K562 (cell line): ENCODE data around the gene TRIM38. TPM values are rescaled to one million over a fixed set of nuclear protein-coding genes. Genes with fewer than 3 reads are reported as not detected.
A peak's percentile ranks its signal among the peaks of the same experiment; 100 is the strongest.

Experiments
- ATAC-seq: fragments of 200-7000 bp; cut with Tn5 transposase; 3 replicates; pipeline ENCODE4 v1.9.1; 2020; ENCODE audit warnings: moderate library complexity
- BruUV-seq: library from RNA; stranded (reverse); fragments of 400-500 nt; replicated peaks from 2 replicates; lab custom pipeline; 2021; lab: Mats Ljungman, UMichigan
- CTCF ChIA-PET: fragments of 300-600 bp; formaldehyde crosslinking; extraction: SDS; loops from one replicate; lab custom pipeline; 2021; ENCODE audit warnings: low intra/inter-chr PET ratio; lab: Yijun Ruan, JAX
- POLR2A ChIA-PET: fragments of 300-600, 350-650 bp; sonication (Branson Sonifier 250); formaldehyde crosslinking; extraction: SDS; loops from one replicate; lab custom pipeline; 2021; ENCODE audit warnings: antibody characterized with exemption, inconsistent platforms; lab: Yijun Ruan, JAX
- DNase-seq, 4 experiments: peaks; one replicate each; pipeline versions ENCODE4 v3.0.0 to v3.0.0-alpha.2; 2011 to 2018; ENCODE audit warnings: low spot score in 3 of 4, mixed read lengths in 3 of 4; ENCODE audit errors: extremely low read depth in 1 of 4
- FAIRE-seq: peaks from 2 replicates; lab custom pipeline; 2011; peaks lifted over from hg19 to GRCh38; lab: Jason Lieb, UNC
- H2AFZ ChIP-seq: 2 replicates; pipeline ENCODE4 v1.6.0; 2011; ENCODE audit warnings: low read depth, low read length, control low read depth, inconsistent platforms
- H3K27ac ChIP-seq: fragments of 200-600 bp; 3 replicates; pipeline ENCODE4 v1.8.0; 2011; ENCODE audit warnings: low read depth, mild to moderate bottlenecking, control low read depth, inconsistent platforms, low read length, moderate library complexity, mixed read lengths; ENCODE audit errors: extremely low read depth
- H3K27me3 ChIP-seq, 2 experiments: fragments of 300-600 bp in 1 of 2; 2 replicates in 1 of 2; 3 replicates in 1 of 2; pipeline versions ENCODE4 v1.6.0 to v1.8.0; 2011; ENCODE audit warnings: inconsistent platforms in 2 of 2, low read length in 2 of 2, mild to moderate bottlenecking in 1 of 2, mixed read lengths in 1 of 2, moderate library complexity in 1 of 2; ENCODE audit not compliant: control insufficient read depth in 2 of 2, insufficient read depth in 2 of 2
- H3K36me3 ChIP-seq: fragments of 300-600 bp; 3 replicates; pipeline ENCODE4 v1.8.0; 2011; ENCODE audit warnings: mild to moderate bottlenecking, low read length, inconsistent platforms; ENCODE audit not compliant: control insufficient read depth, insufficient read depth
- H3K4me1 ChIP-seq, 2 experiments: fragments of 200-600 bp in 1 of 2; replicated peaks in 1 of 2; 2 replicates in 1 of 2; 3 replicates in 1 of 2; pipeline versions ENCODE4 v1.5.1 to v1.8.0; 2011; ENCODE audit warnings: inconsistent platforms in 2 of 2, low read length in 2 of 2, mild to moderate bottlenecking in 1 of 2, mixed read lengths in 1 of 2, moderate library complexity in 1 of 2; ENCODE audit not compliant: control insufficient read depth in 2 of 2, insufficient read depth in 2 of 2
- H3K4me2 ChIP-seq: 2 replicates; pipeline ENCODE4 v1.6.1; 2011; ENCODE audit warnings: low read length, control low read depth, inconsistent platforms, mixed read lengths; ENCODE audit not compliant: insufficient read depth
- H3K4me3 ChIP-seq: fragments of 200-600 bp; sonication (generic), shearing (Covaris generic); 2 replicates; pipeline ENCODE4 v1.5.1; 2016; ENCODE audit warnings: control low read depth, inconsistent platforms
- H3K79me2 ChIP-seq: fragments of 200-600 bp; 3 replicates; pipeline ENCODE4 v1.8.0; 2011; ENCODE audit warnings: low read length, inconsistent platforms; ENCODE audit not compliant: control insufficient read depth, insufficient read depth
- H3K9ac ChIP-seq, 2 experiments: 2 replicates each; pipeline versions ENCODE4 v1.6.0 to v1.6.1; 2011; ENCODE audit warnings: low read depth in 2 of 2, low read length in 2 of 2, control low read depth in 1 of 2, inconsistent platforms in 1 of 2, mild to moderate bottlenecking in 1 of 2, mixed read lengths in 1 of 2; ENCODE audit not compliant: insufficient read depth in 1 of 2
- H3K9me1 ChIP-seq: one replicate; pipeline ENCODE4 v1.6.0; 2011; ENCODE audit warnings: inconsistent platforms, mild to moderate bottlenecking, low read length, moderate library complexity; ENCODE audit not compliant: control insufficient read depth, insufficient read depth
- H3K9me3 ChIP-seq: replicated peaks from 2 replicates; pipeline ENCODE4 v1.5.1; 2011; ENCODE audit warnings: low read depth, low read length, inconsistent platforms; ENCODE audit not compliant: control insufficient read depth, insufficient read depth
- H4K20me1 ChIP-seq: replicated peaks from 2 replicates; pipeline ENCODE4 v1.6.1; 2011; ENCODE audit warnings: low read length, inconsistent platforms, mixed read lengths; ENCODE audit not compliant: control insufficient read depth, insufficient read depth
- DMBX1 ChIP-seq: fragments of 250-450 bp; sonication (Bioruptor Pico); IDR thresholded peaks from 2 replicates; pipeline ENCODE4 v1.8.0; 2022; ENCODE audit warnings: inconsistent platforms, mild to moderate bottlenecking, moderate library complexity, borderline replicate concordance
- FOXA3 ChIP-seq, 2 experiments: fragments of 450-650 bp in 1 of 2; sonication (generic) in 1 of 2; formaldehyde crosslinking; IDR thresholded peaks in 1 of 2; conservative IDR thresholded peaks in 1 of 2; 2 replicates each; pipeline versions ENCODE4 v1.4.0 to v1.8.0; 2020 to 2022; ENCODE audit warnings: mild to moderate bottlenecking in 2 of 2, missing genetic modification reagents in 1 of 2
- GABPB2 ChIP-seq: fragments of 250-450 bp; sonication (Bioruptor Pico); conservative IDR thresholded peaks from 2 replicates; pipeline ENCODE4 v1.5.1; 2021; ENCODE audit warnings: mild to moderate bottlenecking
- HMG20B ChIP-seq: fragments of 250-450 bp; sonication (Bioruptor Pico); IDR thresholded peaks from 2 replicates; pipeline ENCODE4 v1.5.0; 2021; ENCODE audit warnings: mild to moderate bottlenecking
- MBD2 ChIP-seq: sonication (generic); IDR thresholded peaks from 2 replicates; pipeline ENCODE4 v1.6.1; 2016; ENCODE audit warnings: low read depth, borderline replicate concordance
- MEIS2 ChIP-seq: fragments of 450-650 bp; IDR thresholded peaks from 2 replicates; pipeline ENCODE4 v1.6.1; 2014; ENCODE audit warnings: mild to moderate bottlenecking; ENCODE audit not compliant: partially characterized antibody
- PHB2 ChIP-seq: fragments of 450-650 bp; IDR thresholded peaks from 2 replicates; pipeline ENCODE4 v1.6.1; 2017; ENCODE audit warnings: low read depth
- STAG1 ChIP-seq: sonication (generic); formaldehyde crosslinking; IDR thresholded peaks from 2 replicates; pipeline ENCODE4 v1.5.0; 2020; ENCODE audit warnings: missing genetic modification reagents, borderline replicate concordance
- TBP ChIP-seq: optimal IDR thresholded peaks from 2 replicates; pipeline ENCODE3; 2011; ENCODE audit warnings: low read depth, low read length, improper control_type of control experiment
- WGBS: fragments of 100-300 bp; shearing (Covaris generic); methylation state at CpG from one replicate; pipeline ENCODE4 v1.1.6; 2016; ENCODE audit warnings: low coverage, mixed read lengths; ENCODE audit not compliant: insufficient coverage; ENCODE audit errors: missing lambda C conversion rate; 5-methylcytosine and 5-hydroxymethylcytosine counted together
- in situ Hi-C: fragments of 300-500 bp; cut with MboI; formaldehyde crosslinking; loops from 4 replicates; pipeline ENCODE4 v1.15.0; 2018; ENCODE audit warnings: inconsistent platforms, mixed read lengths
- intact Hi-C: fragments of 100-400 bp; cut with micrococcal nuclease; formaldehyde crosslinking; loops from 2 replicates; pipeline ENCODE4 v1.14.2; 2022
- polyA plus RNA-seq, 8 experiments: library from polyadenylated mRNA; depleted of rRNA in 4 of 8; stranded (reverse) in 5 of 8; unstranded in 3 of 8; fragments of >200 nt; fragmentation: Nextera tagmentation in 2 of 8; fragmentation: Illumina TruSeq in 1 of 8; extraction: Ambion mirVana in 2 of 8; extraction: Trizol in 1 of 8; gene quantifications; 2 replicates each; pipeline versions ENCODE4 v1.2.1 to v1.2.3, GENCODE V29; 2011 to 2014; ENCODE audit warnings: inconsistent platforms in 1 of 8, missing spikeins in 1 of 8
- total RNA-seq, 7 experiments: library from RNA; depleted of rRNA in 6 of 7; stranded (reverse); fragments of >200 nt in 6 of 7; fragmentation: Illumina TruSeq in 2 of 7; extraction: Trizol in 2 of 7; gene quantifications; 2 replicates each; pipeline versions ENCODE4 v1.2.1 to v1.2.3, GENCODE V29; 2011 to 2021; ENCODE audit warnings: low replicate concordance in 1 of 7
- TF ChIP-seq, protein P1 (sequence below): fragments of 450-650 bp; IDR thresholded peaks from 2 replicates; pipeline ENCODE4 v1.6.1; 2016
- TF ChIP-seq, protein P2 (sequence below): sonication (generic); formaldehyde crosslinking; IDR thresholded peaks from 2 replicates; pipeline ENCODE4 v1.8.0; 2023; ENCODE audit warnings: missing genetic modification reagents, mild to moderate bottlenecking, borderline replicate concordance
- TF ChIP-seq, protein P3 (sequence below), 2 experiments: IDR thresholded peaks in 1 of 2; conservative IDR thresholded peaks in 1 of 2; 2 replicates each; pipeline ENCODE4 v1.6.1; 2016; ENCODE audit warnings: low read depth in 2 of 2, mild to moderate bottlenecking in 1 of 2, missing compliant biosample characterization in 1 of 2, missing genetic modification characterization in 1 of 2, moderate library complexity in 1 of 2

Gene TRIM38
- total and polyA plus RNA-seq, 9 of the 15 experiments (the other 6 are each of a cell fraction or from before 2014, with no cell fraction given): 1.7 to 6.7 (median 6.3) TPM

DNA sequence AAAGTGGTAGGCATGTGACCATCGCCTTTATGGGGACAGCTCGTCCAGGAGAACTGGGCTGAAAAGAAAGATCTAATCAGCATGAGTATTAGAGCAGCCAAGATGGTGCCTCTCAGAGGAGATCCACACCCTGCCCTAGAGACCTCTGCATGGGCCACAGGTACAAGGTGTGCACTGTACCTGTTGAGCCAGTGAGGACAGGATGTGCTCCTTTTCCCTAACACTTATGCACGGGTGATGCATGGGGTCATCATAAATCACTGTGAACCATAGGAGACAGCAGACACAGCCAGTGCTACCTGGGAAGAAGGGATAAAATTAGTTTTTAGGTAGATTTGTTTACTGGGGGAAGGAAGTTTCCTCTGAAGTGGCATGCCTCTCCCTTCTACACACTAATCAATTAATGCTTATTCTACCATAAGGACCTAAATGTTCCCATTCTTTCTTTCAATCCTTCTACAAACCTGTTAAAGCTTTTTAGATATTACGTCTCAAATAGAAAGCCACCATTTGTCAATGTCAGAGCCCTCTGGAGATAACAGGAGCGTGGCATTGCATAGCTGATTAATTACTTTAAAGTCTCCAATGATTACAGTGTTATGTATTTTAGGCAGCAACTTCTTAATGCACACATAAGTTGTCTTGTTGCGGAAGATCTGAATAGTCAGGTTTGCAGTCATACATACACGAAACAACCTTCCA is 45.7 kb upstream of the TRIM38 start:
- ATAC-seq: no peak; the same call in 2 of the 3 replicates
- no peak overlapping the region for H2AFZ ChIP-seq
- H3K27ac ChIP-seq: no peak overlapping the region
- no peaks in the 10 kb centered on the region for H3K79me2 ChIP-seq
- ChIA-PET POLR2A (interaction anchor here (1.0 to 1.9 kb wide), 3 partner anchors 9 to 114 kb away, joined by 3 to 7 read pairs (median 3); no protein-coding TSS in a partner anchor), CTCF (no interaction called here)
- H3K27me3 ChIP-seq: peaks cover 0 to 6% of the 10 kb centered on the region in 2 experiments; a peak in 1 of 5 replicates
- BruUV-seq: no TSS peak
- H3K36me3 ChIP-seq: no peaks in the 10 kb centered on the region
- intact Hi-C loops (no loop called here), in situ Hi-C loops (no loop called here)
- no peaks in the 10 kb centered on the region for H4K20me1 ChIP-seq
- H3K4me1 ChIP-seq: no peaks in the 10 kb centered on the region
- no peak overlapping the region for H3K9ac ChIP-seq
- TF ChIP-seq FOXA3 (CRISPR knock-in tag; conservative IDR thresholded peaks at IDR 0.05 in 1 of 2, IDR thresholded peaks at IDR 0.05 in 1 of 2): no peak
- TF ChIP-seq PHB2: no peak
- TF ChIP-seq MBD2: no peak
- TF ChIP-seq GABPB2 (CRISPR knock-in tag): no peak
- TF ChIP-seq, protein P1, sequence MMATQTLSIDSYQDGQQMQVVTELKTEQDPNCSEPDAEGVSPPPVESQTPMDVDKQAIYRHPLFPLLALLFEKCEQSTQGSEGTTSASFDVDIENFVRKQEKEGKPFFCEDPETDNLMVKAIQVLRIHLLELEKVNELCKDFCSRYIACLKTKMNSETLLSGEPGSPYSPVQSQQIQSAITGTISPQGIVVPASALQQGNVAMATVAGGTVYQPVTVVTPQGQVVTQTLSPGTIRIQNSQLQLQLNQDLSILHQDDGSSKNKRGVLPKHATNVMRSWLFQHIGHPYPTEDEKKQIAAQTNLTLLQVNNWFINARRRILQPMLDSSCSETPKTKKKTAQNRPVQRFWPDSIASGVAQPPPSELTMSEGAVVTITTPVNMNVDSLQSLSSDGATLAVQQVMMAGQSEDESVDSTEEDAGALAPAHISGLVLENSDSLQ: peak; percentile 51
- TF ChIP-seq STAG1 (CRISPR knock-in tag): no peak
- TF ChIP-seq, protein P2, sequence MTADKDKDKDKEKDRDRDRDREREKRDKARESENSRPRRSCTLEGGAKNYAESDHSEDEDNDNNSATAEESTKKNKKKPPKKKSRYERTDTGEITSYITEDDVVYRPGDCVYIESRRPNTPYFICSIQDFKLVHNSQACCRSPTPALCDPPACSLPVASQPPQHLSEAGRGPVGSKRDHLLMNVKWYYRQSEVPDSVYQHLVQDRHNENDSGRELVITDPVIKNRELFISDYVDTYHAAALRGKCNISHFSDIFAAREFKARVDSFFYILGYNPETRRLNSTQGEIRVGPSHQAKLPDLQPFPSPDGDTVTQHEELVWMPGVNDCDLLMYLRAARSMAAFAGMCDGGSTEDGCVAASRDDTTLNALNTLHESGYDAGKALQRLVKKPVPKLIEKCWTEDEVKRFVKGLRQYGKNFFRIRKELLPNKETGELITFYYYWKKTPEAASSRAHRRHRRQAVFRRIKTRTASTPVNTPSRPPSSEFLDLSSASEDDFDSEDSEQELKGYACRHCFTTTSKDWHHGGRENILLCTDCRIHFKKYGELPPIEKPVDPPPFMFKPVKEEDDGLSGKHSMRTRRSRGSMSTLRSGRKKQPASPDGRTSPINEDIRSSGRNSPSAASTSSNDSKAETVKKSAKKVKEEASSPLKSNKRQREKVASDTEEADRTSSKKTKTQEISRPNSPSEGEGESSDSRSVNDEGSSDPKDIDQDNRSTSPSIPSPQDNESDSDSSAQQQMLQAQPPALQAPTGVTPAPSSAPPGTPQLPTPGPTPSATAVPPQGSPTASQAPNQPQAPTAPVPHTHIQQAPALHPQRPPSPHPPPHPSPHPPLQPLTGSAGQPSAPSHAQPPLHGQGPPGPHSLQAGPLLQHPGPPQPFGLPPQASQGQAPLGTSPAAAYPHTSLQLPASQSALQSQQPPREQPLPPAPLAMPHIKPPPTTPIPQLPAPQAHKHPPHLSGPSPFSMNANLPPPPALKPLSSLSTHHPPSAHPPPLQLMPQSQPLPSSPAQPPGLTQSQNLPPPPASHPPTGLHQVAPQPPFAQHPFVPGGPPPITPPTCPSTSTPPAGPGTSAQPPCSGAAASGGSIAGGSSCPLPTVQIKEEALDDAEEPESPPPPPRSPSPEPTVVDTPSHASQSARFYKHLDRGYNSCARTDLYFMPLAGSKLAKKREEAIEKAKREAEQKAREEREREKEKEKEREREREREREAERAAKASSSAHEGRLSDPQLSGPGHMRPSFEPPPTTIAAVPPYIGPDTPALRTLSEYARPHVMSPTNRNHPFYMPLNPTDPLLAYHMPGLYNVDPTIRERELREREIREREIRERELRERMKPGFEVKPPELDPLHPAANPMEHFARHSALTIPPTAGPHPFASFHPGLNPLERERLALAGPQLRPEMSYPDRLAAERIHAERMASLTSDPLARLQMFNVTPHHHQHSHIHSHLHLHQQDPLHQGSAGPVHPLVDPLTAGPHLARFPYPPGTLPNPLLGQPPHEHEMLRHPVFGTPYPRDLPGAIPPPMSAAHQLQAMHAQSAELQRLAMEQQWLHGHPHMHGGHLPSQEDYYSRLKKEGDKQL (CRISPR knock-in tag): no peak
- no peak for TF ChIP-seq DMBX1 (CRISPR knock-in tag)
- TF ChIP-seq TBP: no peak
- peak; percentile 55 for TF ChIP-seq MEIS2
- TF ChIP-seq HMG20B: no peak
- TF ChIP-seq, protein P3, sequence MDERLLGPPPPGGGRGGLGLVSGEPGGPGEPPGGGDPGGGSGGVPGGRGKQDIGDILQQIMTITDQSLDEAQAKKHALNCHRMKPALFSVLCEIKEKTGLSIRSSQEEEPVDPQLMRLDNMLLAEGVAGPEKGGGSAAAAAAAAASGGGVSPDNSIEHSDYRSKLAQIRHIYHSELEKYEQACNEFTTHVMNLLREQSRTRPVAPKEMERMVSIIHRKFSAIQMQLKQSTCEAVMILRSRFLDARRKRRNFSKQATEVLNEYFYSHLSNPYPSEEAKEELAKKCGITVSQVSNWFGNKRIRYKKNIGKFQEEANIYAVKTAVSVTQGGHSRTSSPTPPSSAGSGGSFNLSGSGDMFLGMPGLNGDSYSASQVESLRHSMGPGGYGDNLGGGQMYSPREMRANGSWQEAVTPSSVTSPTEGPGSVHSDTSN (CRISPR knock-in tag; IDR thresholded peaks at IDR 0.05; ENCODE audit: low read depth): no peak
- TF ChIP-seq, protein P3 (tag; conservative IDR thresholded peaks at IDR 0.05; ENCODE audit: low read depth): 0 out of 2 replicates have a peak, but pooled peaks have one; percentile 30
- H3K4me3 ChIP-seq: no peak overlapping the region
- 22% methylated on average over 7 of the region's 7 CpGs for WGBS
- H3K4me2 ChIP-seq: no peak overlapping the region
- no peaks in the 10 kb centered on the region for H3K9me1 ChIP-seq
- DNase-seq: no peak
- H3K9me3 ChIP-seq: no peaks in the 10 kb centered on the region
- no peak for FAIRE-seq
